Progenitor cell of endocrine pancreas (in vitro differentiated cells): ENCODE measurements around the gene ZNF70. TPM values are rescaled to one million over a fixed set of nuclear protein-coding genes. Genes with fewer than 3 reads are reported as not detected.

Experiments
- DNase-seq: peaks from one replicate; pipeline ENCODE4 v3.0.0; 2021; ENCODE audit warnings: low spot score; ENCODE audit not compliant: unreplicated experiment
- H3K27ac Mint-ChIP-seq: 2 replicates; pipeline ENCODE4 v1.8.0; 2021; ENCODE audit warnings: mild to moderate bottlenecking, moderate library complexity, mixed read lengths
- H3K27me3 Mint-ChIP-seq: 2 replicates; pipeline ENCODE4 v1.8.0; 2021; ENCODE audit warnings: mixed read lengths
- H3K36me3 Mint-ChIP-seq: 2 replicates; pipeline ENCODE4 v1.8.0; 2022; ENCODE audit warnings: mixed read lengths; ENCODE audit not compliant: insufficient read depth
- H3K4me1 Mint-ChIP-seq: 2 replicates; pipeline ENCODE4 v1.8.0; 2021; ENCODE audit warnings: low read depth, mixed read lengths
- H3K4me3 Mint-ChIP-seq: 2 replicates; pipeline ENCODE4 v1.8.0; 2021; ENCODE audit warnings: low read depth, mild to moderate bottlenecking, moderate library complexity, mixed read lengths
- H3K9me3 Mint-ChIP-seq: 2 replicates; pipeline ENCODE4 v1.8.0; 2021; ENCODE audit warnings: low read depth, mixed read lengths
- total RNA-seq: library from RNA; stranded (reverse); gene quantifications from 2 replicates; pipeline ENCODE4 v1.2.1, GENCODE V29; 2021
- TF ChIP-seq, protein P1 (sequence below): fragments of 200-600 bp; sonication (generic); IDR thresholded peaks from one replicate; pipeline ENCODE4 v1.5.0; 2021; ENCODE audit warnings: antibody characterized with exemption, mild to moderate bottlenecking; ENCODE audit not compliant: unreplicated experiment

The ZNF70 gene
- total RNA-seq, 1 donor from 2014 or later, result 9.8 TPM

DNA sequence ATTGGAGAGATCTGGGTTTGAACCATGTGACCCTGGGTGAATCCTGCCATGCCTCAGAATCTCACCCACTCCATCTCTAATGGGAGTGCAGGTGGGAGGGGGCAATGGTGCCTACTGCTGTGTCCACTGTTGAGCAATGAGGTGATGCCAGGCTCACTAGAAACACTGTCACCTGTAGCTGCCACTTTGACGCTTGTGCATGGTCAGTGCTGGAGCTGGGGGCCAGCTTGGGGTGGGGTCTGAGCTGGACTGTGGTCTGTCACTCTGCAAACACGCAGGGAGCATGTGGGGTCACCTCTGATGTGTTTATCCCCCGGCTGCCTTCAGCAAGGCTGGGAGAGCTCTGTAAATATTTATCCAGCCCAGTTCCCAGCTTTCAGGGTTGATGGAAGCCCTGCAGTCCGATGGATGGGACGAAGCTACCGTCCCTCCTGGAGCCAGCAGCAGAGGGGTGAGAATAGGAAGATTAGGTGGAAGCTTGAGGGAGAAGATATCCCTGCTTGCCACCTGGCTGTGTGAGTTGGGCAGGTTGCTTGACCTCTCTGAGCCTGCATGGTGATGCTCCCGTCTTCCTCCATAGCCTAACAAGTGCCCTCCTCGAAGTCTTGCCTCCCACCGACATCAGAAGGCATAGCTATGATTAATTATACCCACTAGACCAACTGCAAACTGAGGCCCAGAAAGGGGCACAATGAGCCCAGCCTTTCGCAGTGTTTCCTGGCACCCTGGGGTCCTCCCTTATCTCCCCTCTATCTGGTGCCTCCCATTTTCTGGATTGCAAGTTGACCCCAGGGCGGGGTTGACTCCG is 23.4 kb upstream of the ZNF70 start:
- TF ChIP-seq, protein P1, sequence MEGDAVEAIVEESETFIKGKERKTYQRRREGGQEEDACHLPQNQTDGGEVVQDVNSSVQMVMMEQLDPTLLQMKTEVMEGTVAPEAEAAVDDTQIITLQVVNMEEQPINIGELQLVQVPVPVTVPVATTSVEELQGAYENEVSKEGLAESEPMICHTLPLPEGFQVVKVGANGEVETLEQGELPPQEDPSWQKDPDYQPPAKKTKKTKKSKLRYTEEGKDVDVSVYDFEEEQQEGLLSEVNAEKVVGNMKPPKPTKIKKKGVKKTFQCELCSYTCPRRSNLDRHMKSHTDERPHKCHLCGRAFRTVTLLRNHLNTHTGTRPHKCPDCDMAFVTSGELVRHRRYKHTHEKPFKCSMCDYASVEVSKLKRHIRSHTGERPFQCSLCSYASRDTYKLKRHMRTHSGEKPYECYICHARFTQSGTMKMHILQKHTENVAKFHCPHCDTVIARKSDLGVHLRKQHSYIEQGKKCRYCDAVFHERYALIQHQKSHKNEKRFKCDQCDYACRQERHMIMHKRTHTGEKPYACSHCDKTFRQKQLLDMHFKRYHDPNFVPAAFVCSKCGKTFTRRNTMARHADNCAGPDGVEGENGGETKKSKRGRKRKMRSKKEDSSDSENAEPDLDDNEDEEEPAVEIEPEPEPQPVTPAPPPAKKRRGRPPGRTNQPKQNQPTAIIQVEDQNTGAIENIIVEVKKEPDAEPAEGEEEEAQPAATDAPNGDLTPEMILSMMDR, result no peak
- peak overlapping the region; percentile 62 for H3K4me3 Mint-ChIP-seq
- no peaks in the 10 kb centered on the region for H3K9me3 Mint-ChIP-seq
- DNase-seq, result no peak
- H3K4me1 Mint-ChIP-seq, result peaks cover 20% of the 10 kb centered on the region
- no peaks in the 10 kb centered on the region for H3K27me3 Mint-ChIP-seq
- no peaks in the 10 kb centered on the region for H3K36me3 Mint-ChIP-seq
- peak overlapping the region; percentile 35 for H3K27ac Mint-ChIP-seq

DNA sequence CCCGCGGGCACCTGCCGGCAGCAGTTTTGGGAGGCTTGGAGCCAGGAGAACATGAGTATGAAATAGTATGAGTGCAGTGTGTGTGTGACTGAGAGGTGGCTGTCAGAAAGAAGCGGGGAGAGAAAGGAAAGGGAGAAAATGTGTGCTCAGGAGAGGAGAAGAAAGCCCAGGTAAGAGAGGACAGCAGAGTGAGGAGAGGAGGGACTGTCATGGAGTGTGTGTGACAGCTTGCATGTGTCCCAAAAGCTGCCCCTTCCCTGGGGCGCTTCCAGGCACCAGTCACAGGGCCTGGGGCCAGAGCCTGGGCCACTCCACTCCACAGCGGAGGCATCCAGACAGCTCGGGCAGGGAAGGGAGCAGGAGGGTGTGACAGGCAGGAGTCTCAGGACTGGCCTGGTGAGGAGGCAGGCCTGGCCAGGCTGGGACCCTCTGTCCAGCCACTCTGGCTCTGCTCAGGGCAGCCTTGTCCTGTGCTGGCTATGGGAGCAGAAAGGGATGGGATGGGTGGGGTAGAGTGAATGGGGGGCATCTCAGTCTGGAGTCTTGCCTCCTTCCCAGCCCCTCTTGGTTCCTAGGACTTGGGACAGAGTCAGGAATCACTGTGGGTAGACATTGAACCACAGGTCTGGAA is 22.7 kb upstream of the ZNF70 start:
- H3K9me3 Mint-ChIP-seq, result no peaks in the 10 kb centered on the region
- peaks cover 20% of the 10 kb centered on the region for H3K4me1 Mint-ChIP-seq
- H3K27me3 Mint-ChIP-seq, result no peaks in the 10 kb centered on the region
- peak overlapping the region; percentile 86 for H3K27ac Mint-ChIP-seq
- no peaks in the 10 kb centered on the region for H3K36me3 Mint-ChIP-seq
- peak overlapping the region; percentile 77 for H3K4me3 Mint-ChIP-seq
- TF ChIP-seq, protein P1, result no peak
- DNase-seq, result no peak

DNA sequence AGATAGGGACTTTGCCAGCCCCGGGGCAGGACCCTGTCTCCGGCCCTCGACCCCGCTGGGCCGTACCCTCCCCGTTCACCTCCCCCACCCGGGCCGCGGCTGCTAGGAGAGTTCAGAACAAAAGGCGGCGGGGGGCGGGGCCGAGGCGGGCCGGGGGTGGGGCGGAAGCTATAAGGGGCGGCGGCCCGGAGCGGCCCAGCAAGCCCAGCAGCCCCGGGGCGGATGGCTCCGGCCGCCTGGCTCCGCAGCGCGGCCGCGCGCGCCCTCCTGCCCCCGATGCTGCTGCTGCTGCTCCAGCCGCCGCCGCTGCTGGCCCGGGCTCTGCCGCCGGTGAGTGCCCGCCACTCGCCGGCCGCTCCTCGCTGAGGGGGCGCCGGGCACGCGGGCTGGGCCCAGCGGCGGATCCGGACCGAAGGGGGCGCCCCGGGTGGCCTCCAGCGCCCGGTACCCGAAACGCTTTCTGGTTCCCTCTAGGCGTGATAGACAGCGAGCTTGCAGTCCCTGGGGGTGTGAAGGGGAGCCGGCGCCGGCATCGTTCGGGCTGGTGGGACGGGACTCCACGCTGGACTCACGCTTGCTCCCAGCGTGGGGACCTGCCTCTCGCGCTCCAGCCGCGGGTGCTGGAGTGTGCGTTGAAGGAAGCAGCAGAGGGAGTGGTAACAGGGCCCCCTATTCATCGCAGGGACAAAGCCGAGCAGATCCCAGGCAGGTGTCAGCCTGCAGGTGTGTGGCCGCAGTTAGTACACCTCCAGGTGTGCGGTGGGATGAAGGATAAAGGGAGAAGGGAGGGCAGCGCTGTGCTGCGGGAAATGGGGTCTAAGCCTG is 21.9 kb upstream of the ZNF70 start, which contains the start of gene MMP11:
MMP11 (plus strand) TSS at position 201 of the 825 bp plus-strand sequence; CDS start at position 223, 22 bp downstream.
- peak within 1 kb of the TSS; percentile 77 for H3K4me3 Mint-ChIP-seq
- TF ChIP-seq, protein P1, result peak; percentile 27
- no peaks in the 10 kb centered on the region for H3K9me3 Mint-ChIP-seq
- peak; percentile 55 for DNase-seq
- no peaks in the 10 kb centered on the region for H3K36me3 Mint-ChIP-seq
- H3K27me3 Mint-ChIP-seq, result no peaks in the 10 kb centered on the region
- peak within 1 kb of the TSS; percentile 86 for H3K27ac Mint-ChIP-seq
- peaks cover 20% of the 10 kb centered on the region for H3K4me1 Mint-ChIP-seq

DNA sequence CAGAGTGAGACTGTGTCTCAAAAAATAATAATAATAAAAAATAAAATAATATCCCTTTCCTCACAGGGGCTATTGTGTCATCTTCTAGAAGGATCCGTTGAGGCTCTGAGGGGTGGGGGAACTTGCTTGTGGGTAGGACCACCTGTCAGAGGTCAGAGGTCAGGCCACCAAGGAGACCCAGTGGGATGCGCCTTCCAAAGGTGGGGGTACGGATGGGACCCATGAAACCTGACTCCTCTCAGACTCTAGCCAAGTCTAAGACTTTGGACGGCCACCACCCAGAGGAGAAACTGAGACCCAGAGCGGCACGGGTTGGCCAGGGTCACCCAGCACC is 21.4 kb upstream of the ZNF70 start:
- DNase-seq, result no peak
- H3K27ac Mint-ChIP-seq, result peak overlapping the region; percentile 74
- no peaks in the 10 kb centered on the region for H3K27me3 Mint-ChIP-seq
- TF ChIP-seq, protein P1, result no peak
- H3K4me3 Mint-ChIP-seq, result peak overlapping the region; percentile 69
- H3K9me3 Mint-ChIP-seq, result no peaks in the 10 kb centered on the region
- peaks cover 20% of the 10 kb centered on the region for H3K4me1 Mint-ChIP-seq
- no peaks in the 10 kb centered on the region for H3K36me3 Mint-ChIP-seq
